Mesenchymal stem cell (in vitro differentiated cells and primary cell): ENCODE data around the gene GHDC.
"Not testable (repeated sequence)": the region's sequence is repeated elsewhere in the genome, so short reads cannot be mapped to it uniquely, and the experiment has no call there.

Experiments
- DNase-seq: peaks from one replicate; pipeline ENCODE4 v3.0.0-alpha.2; 2013
- H2AFZ ChIP-seq: one replicate; pipeline ENCODE4 v1.6.1; 2013; ENCODE audit warnings: low read depth, mild to moderate bottlenecking, control low read depth, inconsistent platforms, low read length, moderate library complexity
- H2AK5ac ChIP-seq: 2 replicates; pipeline ENCODE4 v1.6.1; 2013; ENCODE audit warnings: low read length, moderate library complexity, mild to moderate bottlenecking, inconsistent platforms; ENCODE audit not compliant: severe bottlenecking
- H2BK120ac ChIP-seq: one replicate; pipeline ENCODE4 v1.6.1; 2013; ENCODE audit warnings: low read depth, mild to moderate bottlenecking, inconsistent platforms, low read length, moderate library complexity
- H2BK12ac ChIP-seq, 2 experiments: one replicate each; pipeline ENCODE4 v1.6.1; 2013; ENCODE audit warnings: inconsistent platforms in 2 of 2, low read length in 2 of 2, mild to moderate bottlenecking in 2 of 2, moderate library complexity in 2 of 2, control low read depth in 1 of 2
- H2BK15ac ChIP-seq: one replicate; pipeline ENCODE4 v1.6.1; 2013; ENCODE audit warnings: mild to moderate bottlenecking, low read depth, inconsistent platforms; ENCODE audit not compliant: poor library complexity, severe bottlenecking
- H2BK5ac ChIP-seq: 2 replicates; pipeline ENCODE4 v1.6.1; 2013; ENCODE audit warnings: low read depth, mild to moderate bottlenecking, low read length, control low read depth, inconsistent platforms; ENCODE audit not compliant: poor library complexity, severe bottlenecking
- H3K14ac ChIP-seq, 2 experiments: one replicate each; pipeline ENCODE4 v1.6.1; 2013; ENCODE audit warnings: inconsistent platforms in 2 of 2, low read length in 2 of 2, control low read depth in 1 of 2, mild to moderate bottlenecking in 1 of 2, moderate library complexity in 1 of 2
- H3K18ac ChIP-seq, 2 experiments: one replicate each; pipeline ENCODE4 v1.6.1; 2013; ENCODE audit warnings: inconsistent platforms in 2 of 2, low read length in 2 of 2, control low read depth in 1 of 2, low read depth in 1 of 2, mild to moderate bottlenecking in 1 of 2
- H3K23ac ChIP-seq, 2 experiments: one replicate each; pipeline ENCODE4 v1.6.1; 2013; ENCODE audit warnings: inconsistent platforms in 2 of 2, low read length in 2 of 2, mild to moderate bottlenecking in 2 of 2, moderate library complexity in 2 of 2, control low read depth in 1 of 2
- H3K27ac ChIP-seq: 2 replicates; pipeline ENCODE4 v1.5.1; 2013; ENCODE audit warnings: mild to moderate bottlenecking, moderate library complexity, low read length, control low read depth, inconsistent platforms; ENCODE audit not compliant: poor library complexity, severe bottlenecking
- H3K27me3 ChIP-seq, 2 experiments: 2 replicates each; pipeline versions ENCODE4 v1.6.1 to v1.7.0; 2013; ENCODE audit warnings: low read length in 2 of 2, mild to moderate bottlenecking in 2 of 2, moderate library complexity in 2 of 2, control low read depth in 1 of 2, inconsistent platforms in 1 of 2; ENCODE audit not compliant: control insufficient read depth in 1 of 2, insufficient read depth in 1 of 2
- H3K36me3 ChIP-seq, 2 experiments: 2 replicates each; pipeline versions ENCODE4 v1.6.1 to v1.7.0; 2013; ENCODE audit warnings: low read length in 2 of 2, control low read depth in 1 of 2, inconsistent platforms in 1 of 2, low read depth in 1 of 2, mild to moderate bottlenecking in 1 of 2; ENCODE audit not compliant: insufficient read depth in 2 of 2, control insufficient read depth in 1 of 2
- H3K4ac ChIP-seq, 2 experiments: one replicate each; pipeline ENCODE4 v1.6.1; 2013; ENCODE audit warnings: inconsistent platforms in 2 of 2, low read length in 2 of 2, mild to moderate bottlenecking in 2 of 2, moderate library complexity in 2 of 2, control low read depth in 1 of 2, low read depth in 1 of 2
- H3K4me1 ChIP-seq: 2 replicates; pipeline ENCODE4 v1.6.1; 2013; ENCODE audit warnings: low read depth, low read length, control low read depth; ENCODE audit not compliant: control insufficient read depth, insufficient read depth
- H3K4me2 ChIP-seq: 2 replicates; pipeline ENCODE4 v1.6.1; 2013; ENCODE audit warnings: low read length, mild to moderate bottlenecking, inconsistent platforms; ENCODE audit not compliant: poor library complexity, severe bottlenecking
- H3K4me3 ChIP-seq, 2 experiments: 2 replicates each; pipeline versions ENCODE4 v1.5.1 to v1.7.0; 2013; ENCODE audit warnings: low read length in 2 of 2, mild to moderate bottlenecking in 2 of 2, control low read depth in 1 of 2, low read depth in 1 of 2; ENCODE audit not compliant: insufficient read depth in 1 of 2
- H3K79me1 ChIP-seq: replicated peaks from 2 replicates; pipeline ENCODE4 v1.6.1; 2013; ENCODE audit warnings: mild to moderate bottlenecking, control low read depth, low read length, inconsistent platforms; ENCODE audit not compliant: poor library complexity, severe bottlenecking
- H3K9ac ChIP-seq: 2 replicates; pipeline ENCODE4 v1.7.0; 2013; ENCODE audit warnings: mild to moderate bottlenecking, low read length, moderate library complexity
- H3K9me3 ChIP-seq: 2 replicates; pipeline ENCODE4 v1.7.0; 2013; ENCODE audit warnings: mild to moderate bottlenecking, low read length; ENCODE audit not compliant: control insufficient read depth
- H4K8ac ChIP-seq: one replicate; pipeline ENCODE4 v1.6.1; 2013; ENCODE audit warnings: inconsistent platforms, mild to moderate bottlenecking, low read length, moderate library complexity
- H4K91ac ChIP-seq: one replicate; pipeline ENCODE4 v1.6.1; 2013; ENCODE audit warnings: mild to moderate bottlenecking, low read length, inconsistent platforms
- WGBS: methylation state at CpG from one replicate; pipeline ENCODE4 v1.1.7; 2013; ENCODE audit warnings: mixed read lengths; 5-methylcytosine and 5-hydroxymethylcytosine counted together

The GHDC gene

GRCh38 chr17:42240201-42240600, 45.9 kb upstream of the GHDC start:
- H3K9me3 ChIP-seq: no peaks in the 10 kb centered on the region
- H2AFZ ChIP-seq: no peak overlapping the region
- no peak overlapping the region for H3K18ac ChIP-seq
- no peak overlapping the region for H3K4me3 ChIP-seq
- no peak overlapping the region for H3K4ac ChIP-seq
- H2BK15ac ChIP-seq: no peak overlapping the region
- DNase-seq: no peak
- no peak overlapping the region for H4K91ac ChIP-seq
- WGBS: 93% methylated on average over 5 of the region's 5 CpGs
- no peak overlapping the region for H3K4me2 ChIP-seq
- H3K27me3 ChIP-seq: no peaks in the 10 kb centered on the region
- H2BK12ac ChIP-seq: no peak overlapping the region
- no peaks in the 10 kb centered on the region for H3K4me1 ChIP-seq
- H3K36me3 ChIP-seq: no peaks in the 10 kb centered on the region
- no peak overlapping the region for H2AK5ac ChIP-seq
- H2BK5ac ChIP-seq: no peak overlapping the region
- H3K14ac ChIP-seq: no peak overlapping the region
- no peak overlapping the region for H3K23ac ChIP-seq
- no peak overlapping the region for H4K8ac ChIP-seq
- no peak overlapping the region for H3K9ac ChIP-seq
- no peak overlapping the region for H3K27ac ChIP-seq
- H3K79me1 ChIP-seq: peaks cover 16% of the 10 kb centered on the region
- no peak overlapping the region for H2BK120ac ChIP-seq

- not testable (repeated sequence) for H2BK12ac ChIP-seq, H3K36me3 ChIP-seq, H4K91ac ChIP-seq, H3K9me3 ChIP-seq, H3K4me3 ChIP-seq, H4K8ac ChIP-seq, H2BK15ac ChIP-seq, H3K23ac ChIP-seq, H3K4ac ChIP-seq, H3K9ac ChIP-seq, H3K4me1 ChIP-seq, H2BK5ac ChIP-seq, H3K27ac ChIP-seq, H2AFZ ChIP-seq, H2BK120ac ChIP-seq, H3K14ac ChIP-seq, H3K27me3 ChIP-seq, DNase-seq, H3K4me2 ChIP-seq, H2AK5ac ChIP-seq, H3K18ac ChIP-seq
- 94% methylated on average over 3 of the region's 7 CpGs for WGBS
- peaks cover 15% of the 10 kb centered on the region for H3K79me1 ChIP-seq
Measured at GRCh38 chr17:42239576-42239975, 45.3 kb upstream of the GHDC start.

- H3K23ac ChIP-seq: no peak overlapping the region
- H2BK15ac ChIP-seq: no peak overlapping the region
- H3K4me3 ChIP-seq: no peak overlapping the region
- no peak overlapping the region for H2AFZ ChIP-seq
- no peak overlapping the region for H4K8ac ChIP-seq
- no peak overlapping the region for H2BK12ac ChIP-seq
- no peak overlapping the region for H2BK5ac ChIP-seq
- DNase-seq: no peak
- no peak overlapping the region for H3K9ac ChIP-seq
- no peak overlapping the region for H2AK5ac ChIP-seq
- no peaks in the 10 kb centered on the region for H3K9me3 ChIP-seq
- WGBS: 98% methylated on average over 5 of the region's 7 CpGs
- no peak overlapping the region for H3K27ac ChIP-seq
- peaks cover 9% of the 10 kb centered on the region for H3K79me1 ChIP-seq
- H2BK120ac ChIP-seq: no peak overlapping the region
- H3K14ac ChIP-seq: no peak overlapping the region
- H3K4me2 ChIP-seq: no peak overlapping the region
- H3K4me1 ChIP-seq: peaks cover 1% of the 10 kb centered on the region
- H3K27me3 ChIP-seq: no peaks in the 10 kb centered on the region
- H4K91ac ChIP-seq: no peak overlapping the region
- H3K4ac ChIP-seq: no peak overlapping the region
- H3K18ac ChIP-seq: peak overlapping the region in 1 of 2 experiments; percentile 40
- no peaks in the 10 kb centered on the region for H3K36me3 ChIP-seq
Measured at GRCh38 chr17:42236760-42237159, 42.5 kb upstream of the GHDC start.

DNA sequence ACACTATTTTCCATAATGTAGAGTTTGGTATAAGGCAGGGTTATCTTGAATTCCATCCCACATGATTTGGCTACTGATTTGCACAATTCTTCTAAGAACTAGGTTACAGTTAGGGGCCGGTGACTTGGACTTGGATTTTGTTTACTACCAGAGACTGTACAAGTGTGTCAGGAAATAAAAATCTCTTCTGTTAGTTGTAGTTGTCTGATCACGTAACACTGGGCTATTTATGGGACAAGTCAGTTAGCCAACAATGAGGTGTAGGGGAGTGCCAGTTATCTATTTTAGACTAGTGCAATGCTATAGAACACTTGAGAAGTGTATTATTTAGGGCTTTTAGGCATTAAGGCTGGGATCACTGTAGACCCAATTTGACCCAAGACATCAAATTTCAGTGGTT, 39.7 kb upstream of the GHDC start:
- H3K4me2 ChIP-seq: no peak overlapping the region
- H2AFZ ChIP-seq: no peak overlapping the region
- H2BK12ac ChIP-seq: no peak overlapping the region
- H3K4me3 ChIP-seq: no peak overlapping the region
- no peak overlapping the region for H3K14ac ChIP-seq
- no peak for DNase-seq
- peaks cover 11% of the 10 kb centered on the region for H3K79me1 ChIP-seq
- H3K9me3 ChIP-seq: no peaks in the 10 kb centered on the region
- no peak overlapping the region for H4K91ac ChIP-seq
- no peak overlapping the region for H3K18ac ChIP-seq
- no peak overlapping the region for H3K23ac ChIP-seq
- H2BK120ac ChIP-seq: no peak overlapping the region
- H3K4ac ChIP-seq: no peak overlapping the region
- no peak overlapping the region for H4K8ac ChIP-seq
- H2BK5ac ChIP-seq: no peak overlapping the region
- no peak overlapping the region for H3K9ac ChIP-seq
- no peaks in the 10 kb centered on the region for H3K36me3 ChIP-seq
- no peak overlapping the region for H3K27ac ChIP-seq
- 96% methylated on average over 2 of the region's 2 CpGs for WGBS
- H3K4me1 ChIP-seq: peaks cover 1% of the 10 kb centered on the region
- H3K27me3 ChIP-seq: no peaks in the 10 kb centered on the region
- H2BK15ac ChIP-seq: no peak overlapping the region
- no peak overlapping the region for H2AK5ac ChIP-seq
